WI38 (cell line): ENCODE data around the gene TCF4.

Experiments
- H3K4me3 ChIP-seq: 2 replicates; pipeline ENCODE4 v1.5.1; 2011; ENCODE audit warnings: low read depth, mild to moderate bottlenecking, control low read depth, low read length
- CTCF ChIP-seq: IDR thresholded peaks from 2 replicates; pipeline ENCODE4 v1.5.1; 2012; ENCODE audit warnings: low read depth, mild to moderate bottlenecking, control low read depth, low read length

The TCF4 gene

GRCh38 chr18:55253814-55254213 lies 334.2 kb downstream of the TCF4 start:
- no peak overlapping the region for H3K4me3 ChIP-seq
- TF ChIP-seq CTCF: no peak

- H3K4me3 ChIP-seq: no peak overlapping the region
- no peak for TF ChIP-seq CTCF
These were observed 335.1 kb downstream of the TCF4 start for GRCh38 chr18:55252901-55253300.

GRCh38 chr18:55252053-55252675 lies 335.8 kb downstream of the TCF4 start:
- no peak for TF ChIP-seq CTCF
- H3K4me3 ChIP-seq: no peak overlapping the region

- no peak for TF ChIP-seq CTCF
- no peak overlapping the region for H3K4me3 ChIP-seq
These were observed 336.6 kb downstream of the TCF4 start for GRCh38 chr18:55251254-55251971.

- no peak overlapping the region for H3K4me3 ChIP-seq
- no peak for TF ChIP-seq CTCF
These were observed 337.2 kb downstream of the TCF4 start for GRCh38 chr18:55250768-55251173.

GRCh38 chr18:55249550-55249949 lies 338.4 kb downstream of the TCF4 start:
- H3K4me3 ChIP-seq: no peak overlapping the region
- no peak for TF ChIP-seq CTCF

GRCh38 chr18:55248495-55248894 lies 339.5 kb downstream of the TCF4 start:
- H3K4me3 ChIP-seq: no peak overlapping the region
- TF ChIP-seq CTCF: no peak
